Kidney tubule cell (primary cell): Measurements from ENCODE around the gene ATP8B4.
"Not testable (repeated sequence)": the region's sequence is repeated elsewhere in the genome, so short reads cannot be mapped to it uniquely, and the experiment has no call there.

Experiments
- DNase-seq: peaks from one replicate; pipeline ENCODE4 v3.0.0-alpha.2; 2018; ENCODE audit warnings: low spot score

ATP8B4 gene

GRCh38 chr15:50109076-50109987 is 9.7 kb downstream of the ATP8B4 start:
- DNase-seq = no peak

- DNase-seq = no peak
Measured at GRCh38 chr15:50108461-50108860, 10.6 kb downstream of the ATP8B4 start.

GRCh38 chr15:50107591-50108408 is 11.2 kb downstream of the ATP8B4 start:
- no peak for DNase-seq

- DNase-seq = no peak
Measured at GRCh38 chr15:50107157-50107556, 11.9 kb downstream of the ATP8B4 start.

GRCh38 chr15:50106457-50106856 is 12.6 kb downstream of the ATP8B4 start:
- DNase-seq = no peak

GRCh38 chr15:50100486-50100885 is 18.5 kb downstream of the ATP8B4 start:
- DNase-seq = no peak

GRCh38 chr15:50098545-50098944 is 20.5 kb downstream of the ATP8B4 start:
- no peak for DNase-seq

- no peak for DNase-seq
Measured at GRCh38 chr15:50095938-50096821, 22.9 kb downstream of the ATP8B4 start.

- DNase-seq = not testable (repeated sequence)
Measured at GRCh38 chr15:50089386-50089785, 29.6 kb downstream of the ATP8B4 start.

- no peak for DNase-seq
Measured at GRCh38 chr15:50084932-50085331, 34.1 kb downstream of the ATP8B4 start.

- DNase-seq = no peak
Measured at GRCh38 chr15:50083424-50084025, 35.5 kb downstream of the ATP8B4 start.

- DNase-seq = no peak
Measured at GRCh38 chr15:50082066-50082465, 37.0 kb downstream of the ATP8B4 start.

GRCh38 chr15:50077651-50078050 is 41.4 kb downstream of the ATP8B4 start:
- DNase-seq = no peak

- DNase-seq = no peak
Measured at GRCh38 chr15:50077176-50077575, 41.9 kb downstream of the ATP8B4 start.

GRCh38 chr15:50075319-50075718 is 43.7 kb downstream of the ATP8B4 start:
- no peak for DNase-seq

- DNase-seq = no peak
Measured at GRCh38 chr15:50071551-50072258, 47.3 kb downstream of the ATP8B4 start.

GRCh38 chr15:50068016-50068415 is 51.0 kb downstream of the ATP8B4 start:
- no peak for DNase-seq

GRCh38 chr15:50067254-50067653 is 51.8 kb downstream of the ATP8B4 start:
- DNase-seq = no peak

GRCh38 chr15:50066666-50067065 is 52.4 kb downstream of the ATP8B4 start:
- DNase-seq = no peak

GRCh38 chr15:50066202-50066601 is 52.8 kb downstream of the ATP8B4 start:
- DNase-seq = peak; percentile 46

GRCh38 chr15:50065279-50065678 is 53.8 kb downstream of the ATP8B4 start:
- no peak for DNase-seq
